ENCODE measurements around the gene CXCL6. TPM values are rescaled to one million over a fixed set of nuclear protein-coding genes. Genes with fewer than 3 reads are reported as not detected.
A peak's percentile ranks its signal among the peaks of the same experiment; 100 is the strongest.

CXCL6 gene
- polyA plus RNA-seq, 1 experiment, result 0.12 TPM

GRCh38 chr4:73851293-73851692, 14.8 kb downstream of the CXCL6 start:
- Histone ChIP-seq H3K36me3 (ENCODE audit: control insufficient read depth, insufficient read depth, low read length) (no peaks in the 10 kb centered on the region), H3K4me3 (ENCODE audit: low read depth, low read length) (no peak overlapping the region), H3K27me3 (ENCODE audit: control insufficient read depth, insufficient read depth, low read length) (peaks cover 9% of the 10 kb centered on the region)
- ChIA-PET CTCF (interaction anchor here (1.5 to 1.6 kb wide), 2 partner anchors 8 to 9 kb away, joined by 3 to 5 read pairs; no protein-coding TSS in a partner anchor), POLR2A (no interaction called here)
- TF ChIP-seq CTCF (IDR thresholded peaks at IDR 0.05; ENCODE audit: insufficient read depth, low read depth, low read length), result no peak
- DNase-seq (ENCODE audit: low read depth), result no peak

- TF ChIP-seq CTCF (IDR thresholded peaks at IDR 0.05; ENCODE audit: insufficient read depth, low read depth, low read length), result no peak
- CTCF ChIA-PET, result interaction anchor here (0.7 to 1.6 kb wide), 2 partner anchors 124 to 199 kb away, joined by 3 read pairs; no protein-coding TSS in a partner anchor
- no peaks in the 10 kb centered on the region for H3K36me3 ChIP-seq (ENCODE audit: control insufficient read depth, insufficient read depth, low read length)
- POLR2A ChIA-PET, result no interaction called here
- no peak for DNase-seq (ENCODE audit: low read depth)
- H3K4me3 ChIP-seq (ENCODE audit: low read depth, low read length), result no peak overlapping the region
- H3K27me3 ChIP-seq (ENCODE audit: control insufficient read depth, insufficient read depth, low read length), result peaks cover 4% of the 10 kb centered on the region
These were observed 16.3 kb downstream of the CXCL6 start for GRCh38 chr4:73852771-73853170.

GRCh38 chr4:73853246-73853704, 16.8 kb downstream of the CXCL6 start, which contains the start of gene PF4V1:
Gene PF4V1 (plus strand): TSS chr4:73853296. CDS start chr4:73853363, 67 bp downstream.
- CTCF ChIA-PET, result interaction anchor here (0.6 to 1.6 kb wide), 2 partner anchors 124 to 190 kb away, joined by 3 read pairs; no protein-coding TSS in a partner anchor
- POLR2A ChIA-PET, result no interaction called here
- no peaks in the 10 kb centered on the region for H3K36me3 ChIP-seq (ENCODE audit: control insufficient read depth, insufficient read depth, low read length)
- H3K27me3 ChIP-seq (ENCODE audit: control insufficient read depth, insufficient read depth, low read length), result peaks cover 4% of the 10 kb centered on the region
- H3K4me3 ChIP-seq (ENCODE audit: low read depth, low read length), result peak within 1 kb of the TSS; percentile 9; the same call in 1 of the 2 replicates
- no peak for DNase-seq (ENCODE audit: low read depth)
- peak; percentile 55 for TF ChIP-seq CTCF (IDR thresholded peaks at IDR 0.05; ENCODE audit: insufficient read depth, low read depth, low read length)

- ChIA-PET CTCF (interaction anchor here (0.6 to 1.6 kb wide), 4 partner anchors 11 to 191 kb away, joined by 3 read pairs; no protein-coding TSS in a partner anchor), POLR2A (no interaction called here)
- no peak for TF ChIP-seq CTCF (IDR thresholded peaks at IDR 0.05; ENCODE audit: insufficient read depth, low read depth, low read length)
- Histone ChIP-seq H3K27me3 (ENCODE audit: control insufficient read depth, insufficient read depth, low read length) (peaks cover 4% of the 10 kb centered on the region), H3K4me3 (ENCODE audit: low read depth, low read length) (peak overlapping the region; percentile 9; the same call in 1 of the 2 replicates), H3K36me3 (ENCODE audit: control insufficient read depth, insufficient read depth, low read length) (no peaks in the 10 kb centered on the region)
- DNase-seq (ENCODE audit: low read depth), result no peak
These were observed 17.4 kb downstream of the CXCL6 start for GRCh38 chr4:73853718-73854473.

- no peak overlapping the region for H3K4me3 ChIP-seq (ENCODE audit: low read depth, low read length)
- no peaks in the 10 kb centered on the region for H3K36me3 ChIP-seq (ENCODE audit: control insufficient read depth, insufficient read depth, low read length)
- ChIA-PET CTCF (interaction anchor here (1.1 to 1.3 kb wide), 2 partner anchors 10 to 12 kb away, joined by 3 read pairs; no protein-coding TSS in a partner anchor), POLR2A (no interaction called here)
- TF ChIP-seq CTCF (IDR thresholded peaks at IDR 0.05; ENCODE audit: insufficient read depth, low read depth, low read length), result no peak
- DNase-seq (ENCODE audit: low read depth), result no peak
- H3K27me3 ChIP-seq (ENCODE audit: control insufficient read depth, insufficient read depth, low read length), result peaks cover 4% of the 10 kb centered on the region
These were observed 18.9 kb downstream of the CXCL6 start for GRCh38 chr4:73855406-73855805.

All from BJ (cell line).